ENCODE measurements around the gene PCBP2.

DNA sequence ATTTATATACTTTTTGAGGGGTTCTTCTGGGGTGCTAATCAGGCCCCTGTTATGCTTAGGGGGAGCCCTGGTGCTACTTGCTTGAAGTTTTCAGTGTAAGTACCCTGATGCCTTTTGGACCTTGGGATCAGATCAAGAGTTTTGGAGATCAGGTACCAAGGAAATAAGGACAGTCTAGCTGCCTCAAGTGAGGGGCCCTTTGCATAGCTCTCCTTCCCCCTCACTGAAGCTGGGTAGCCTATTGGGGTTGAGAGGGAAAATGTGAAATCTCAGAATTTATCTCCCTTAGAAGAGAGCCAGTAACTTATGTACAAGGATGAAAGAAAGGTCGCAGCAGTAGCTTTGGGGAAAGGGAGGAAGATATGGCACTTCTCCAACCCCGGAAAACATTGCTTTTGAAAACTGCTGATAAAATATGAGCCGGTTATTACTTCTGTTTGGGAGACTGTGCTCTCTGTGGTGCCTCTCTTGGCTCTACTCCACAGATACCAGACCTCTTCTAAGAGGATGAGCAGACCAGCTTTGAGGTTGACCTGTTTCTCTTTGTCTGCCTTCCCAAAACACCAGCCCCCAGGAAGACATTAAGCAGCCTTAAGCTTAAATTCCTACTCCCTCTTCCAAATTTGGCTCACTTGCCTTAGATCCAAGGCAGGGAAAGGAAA is 37.0 kb upstream of the PCBP2 start:
- TF ChIP-seq POLR2A (IDR thresholded peaks at IDR 0.05): no peak
- TF ChIP-seq, protein P1, sequence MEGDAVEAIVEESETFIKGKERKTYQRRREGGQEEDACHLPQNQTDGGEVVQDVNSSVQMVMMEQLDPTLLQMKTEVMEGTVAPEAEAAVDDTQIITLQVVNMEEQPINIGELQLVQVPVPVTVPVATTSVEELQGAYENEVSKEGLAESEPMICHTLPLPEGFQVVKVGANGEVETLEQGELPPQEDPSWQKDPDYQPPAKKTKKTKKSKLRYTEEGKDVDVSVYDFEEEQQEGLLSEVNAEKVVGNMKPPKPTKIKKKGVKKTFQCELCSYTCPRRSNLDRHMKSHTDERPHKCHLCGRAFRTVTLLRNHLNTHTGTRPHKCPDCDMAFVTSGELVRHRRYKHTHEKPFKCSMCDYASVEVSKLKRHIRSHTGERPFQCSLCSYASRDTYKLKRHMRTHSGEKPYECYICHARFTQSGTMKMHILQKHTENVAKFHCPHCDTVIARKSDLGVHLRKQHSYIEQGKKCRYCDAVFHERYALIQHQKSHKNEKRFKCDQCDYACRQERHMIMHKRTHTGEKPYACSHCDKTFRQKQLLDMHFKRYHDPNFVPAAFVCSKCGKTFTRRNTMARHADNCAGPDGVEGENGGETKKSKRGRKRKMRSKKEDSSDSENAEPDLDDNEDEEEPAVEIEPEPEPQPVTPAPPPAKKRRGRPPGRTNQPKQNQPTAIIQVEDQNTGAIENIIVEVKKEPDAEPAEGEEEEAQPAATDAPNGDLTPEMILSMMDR (IDR thresholded peaks at IDR 0.05): no peak

All from right lobe of liver (tissue), 4 donors.